Renal cortical epithelial cell (primary cell): ENCODE results near the gene MCU. TPM values are rescaled to one million over a fixed set of nuclear protein-coding genes. Genes with fewer than 3 reads are reported as not detected.
A peak's percentile ranks its signal among the peaks of the same experiment; 100 is the strongest.
"Not testable (repeated sequence)": the region's sequence is repeated elsewhere in the genome, so short reads cannot be mapped to it uniquely, and the experiment has no call there.

Experiments used
- DNase-seq: peaks from one replicate; pipeline ENCODE4 v3.0.0-alpha.2; 2011; ENCODE audit warnings: low read depth
- total RNA-seq: library from RNA; depleted of rRNA; stranded (reverse); fragments of >200 nt; gene quantifications from 2 replicates; pipeline ENCODE4 v1.2.3, GENCODE V29; 2014

MCU gene
- 32.3 and 47.2 TPM in 2 replicates for total RNA-seq

GRCh38 chr10:72691863-72692743 is at the start of gene MCU:
MCU (plus strand) TSS chr10:72692143; CDS start chr10:72692152, 9 bp downstream.
- peak; percentile 90 for DNase-seq

- DNase-seq = no peak
Measured at GRCh38 chr10:72642318-72642717, 49.6 kb upstream of the MCU start.

DNA sequence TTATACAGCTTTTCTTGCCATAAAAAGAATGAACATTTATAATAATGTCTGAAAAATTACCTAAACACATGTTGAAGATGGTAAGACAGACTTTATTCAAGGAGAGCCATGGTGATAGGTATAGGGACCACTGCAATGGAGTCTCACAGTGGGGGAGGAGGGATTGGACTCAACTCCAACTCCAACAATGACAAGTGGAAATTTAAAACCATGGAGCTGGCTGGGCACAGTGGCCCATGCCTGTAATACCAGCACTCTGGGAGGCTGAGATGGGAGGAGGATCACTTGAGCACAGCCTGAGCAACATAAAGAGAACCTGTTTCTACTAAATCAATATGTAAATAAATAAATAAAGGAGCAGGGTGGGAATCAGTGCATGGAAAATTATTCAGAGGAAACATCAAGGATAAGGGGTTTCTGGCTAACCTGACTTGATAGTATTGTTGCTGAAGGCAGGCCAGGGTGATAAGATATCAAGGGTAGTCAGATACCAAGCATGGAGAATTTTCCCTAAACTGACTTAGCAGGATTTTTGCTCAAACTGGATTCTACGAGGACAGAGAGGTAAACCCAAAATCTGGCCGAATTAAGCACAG is 46.6 kb upstream of the MCU start:
- no peak for DNase-seq

DNA sequence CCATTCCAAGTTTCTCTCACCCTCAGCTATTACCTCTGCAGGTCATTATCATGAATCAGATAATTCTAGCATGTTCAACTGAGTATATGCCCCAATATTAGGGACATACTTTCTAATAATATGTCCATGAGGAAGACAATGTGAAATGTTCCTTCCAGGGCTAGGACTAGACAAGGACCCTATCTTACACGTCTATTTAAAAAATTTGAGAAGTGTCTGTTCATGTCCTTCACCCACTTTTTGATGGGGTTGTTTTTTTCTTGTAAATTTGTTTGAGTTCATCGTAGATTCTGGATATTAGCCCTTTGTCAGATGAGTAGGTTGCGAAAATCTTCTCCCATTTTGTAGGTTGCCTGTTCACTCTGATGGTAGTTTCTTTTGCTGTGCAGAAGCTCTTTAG is 45.0 kb upstream of the MCU start:
- not testable (repeated sequence) for DNase-seq

GRCh38 chr10:72648301-72648700 is 43.6 kb upstream of the MCU start:
- no peak for DNase-seq

DNA sequence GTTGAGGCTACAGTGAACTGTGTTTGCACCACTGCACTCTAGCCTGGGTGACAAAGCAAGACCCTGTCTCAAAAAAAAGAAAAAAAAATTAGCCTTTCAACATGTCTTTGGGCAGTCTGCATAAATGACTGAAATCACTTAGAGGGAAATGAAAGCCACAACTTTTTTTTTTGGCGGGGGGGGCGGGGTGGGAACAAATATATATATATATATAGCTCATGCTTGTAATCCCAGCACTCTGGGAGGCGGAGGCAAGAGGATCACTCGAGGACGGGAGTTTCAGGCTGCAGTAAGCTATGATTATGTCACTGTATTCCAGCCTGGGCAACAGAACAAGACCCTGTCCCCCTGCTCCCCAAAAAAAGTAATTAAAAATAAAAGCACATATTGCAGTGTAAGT is 42.7 kb upstream of the MCU start:
- no peak for DNase-seq

- DNase-seq = no peak
Measured at GRCh38 chr10:72653383-72654096, 38.4 kb upstream of the MCU start.

DNA sequence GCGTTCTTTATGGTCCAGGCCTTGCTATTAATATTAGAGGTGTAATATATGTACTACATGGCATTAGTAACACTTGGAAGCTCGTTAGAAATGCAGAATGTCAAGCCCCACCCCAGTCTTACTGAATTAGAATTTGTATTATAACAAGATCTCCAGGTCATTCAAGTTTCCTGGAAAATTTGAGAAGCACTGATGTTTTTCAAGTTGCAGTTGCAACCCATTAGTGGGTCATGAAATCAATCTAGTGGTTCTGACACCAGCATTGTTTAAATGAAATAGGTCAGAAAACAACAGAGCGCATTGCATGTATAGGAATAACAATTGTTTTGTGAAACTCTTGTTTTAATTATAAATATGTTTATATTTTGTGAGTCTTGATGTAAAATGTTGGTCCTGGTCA is 37.2 kb upstream of the MCU start:
- DNase-seq = no peak

DNA sequence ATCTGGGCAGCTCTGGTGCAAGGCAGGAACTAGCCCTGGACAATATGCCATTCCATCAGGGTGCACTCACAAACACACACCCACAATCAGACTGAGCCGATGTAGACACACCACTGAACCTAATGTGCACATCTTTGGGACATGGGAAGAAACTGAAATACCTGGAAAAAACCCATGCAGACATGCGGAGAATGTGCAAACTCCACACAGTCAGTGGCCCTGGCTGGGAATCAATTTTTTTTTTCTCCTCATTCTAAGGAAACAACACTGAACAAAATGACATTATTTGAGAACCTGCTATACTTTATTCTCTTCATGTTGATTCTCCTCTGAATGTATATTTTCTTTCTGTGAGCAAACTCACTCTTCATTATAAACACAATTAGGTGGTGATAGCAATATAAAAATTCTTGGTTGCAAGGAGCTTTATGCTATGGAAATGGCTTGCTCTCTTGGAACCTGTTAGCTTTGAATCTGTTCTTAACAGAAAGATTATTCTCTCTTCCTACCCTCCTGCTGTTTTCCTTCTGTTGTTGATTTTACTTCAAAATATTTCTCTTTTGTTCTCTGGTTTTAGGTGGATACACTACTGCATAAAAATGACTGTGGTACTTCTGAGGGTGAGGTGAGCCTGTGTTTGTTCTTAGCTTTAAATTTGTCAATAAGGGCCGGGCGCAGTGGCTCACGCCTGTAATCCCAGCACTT is 33.1 kb upstream of the MCU start:
- DNase-seq = peak; percentile 28

GRCh38 chr10:72659694-72660093 is 32.2 kb upstream of the MCU start:
- DNase-seq = peak; percentile 89

GRCh38 chr10:72660220-72660619 is 31.7 kb upstream of the MCU start:
- peak; percentile 37 for DNase-seq

DNA sequence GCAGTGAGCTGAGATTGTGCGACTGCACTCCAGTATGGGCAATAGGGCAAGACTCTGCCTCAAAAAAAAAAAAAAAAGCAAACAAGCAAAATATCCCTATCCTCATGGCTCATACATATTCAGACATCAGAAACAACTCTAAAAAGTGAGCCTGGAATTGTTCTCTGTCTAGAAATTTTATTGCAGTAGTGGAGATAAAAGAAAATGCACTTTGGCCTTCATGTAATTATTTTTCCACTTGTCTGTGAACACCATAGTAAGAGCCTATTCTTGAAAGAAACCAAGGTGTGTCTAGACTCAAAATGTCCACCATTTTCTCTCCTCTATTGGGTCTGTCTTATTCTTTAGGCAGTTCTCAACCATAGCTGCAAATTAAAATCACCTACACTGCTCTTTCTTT is 30.5 kb upstream of the MCU start:
- no peak for DNase-seq

DNA sequence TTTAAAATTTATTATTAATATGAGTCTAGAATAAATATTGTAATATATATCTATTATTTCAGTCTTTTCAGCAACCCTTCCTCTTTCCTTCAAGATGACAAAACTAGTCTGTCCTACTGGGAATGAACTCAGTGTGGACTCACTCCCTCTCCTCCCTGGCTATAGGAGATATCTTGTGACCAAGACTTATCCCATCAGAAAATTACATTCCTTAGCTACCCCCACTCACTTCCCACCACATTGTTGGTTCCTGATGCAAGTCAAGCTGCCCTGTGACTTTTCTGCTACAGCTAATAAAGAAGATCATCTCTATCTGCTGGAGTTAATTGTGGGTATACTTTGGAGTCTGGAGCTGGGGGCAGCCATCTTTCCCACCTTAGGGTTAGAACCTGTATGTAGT is 28.0 kb upstream of the MCU start:
- no peak for DNase-seq

GRCh38 chr10:72665925-72666324 is 26.0 kb upstream of the MCU start:
- peak; percentile 70 for DNase-seq

- DNase-seq = no peak
Measured at GRCh38 chr10:72667207-72667864, 24.6 kb upstream of the MCU start.

GRCh38 chr10:72673280-72673679 is 18.7 kb upstream of the MCU start:
- no peak for DNase-seq

- DNase-seq = not testable (repeated sequence)
Measured at GRCh38 chr10:72674174-72674573, 17.8 kb upstream of the MCU start.

GRCh38 chr10:72679838-72680241 is 12.1 kb upstream of the MCU start:
- no peak for DNase-seq

DNA sequence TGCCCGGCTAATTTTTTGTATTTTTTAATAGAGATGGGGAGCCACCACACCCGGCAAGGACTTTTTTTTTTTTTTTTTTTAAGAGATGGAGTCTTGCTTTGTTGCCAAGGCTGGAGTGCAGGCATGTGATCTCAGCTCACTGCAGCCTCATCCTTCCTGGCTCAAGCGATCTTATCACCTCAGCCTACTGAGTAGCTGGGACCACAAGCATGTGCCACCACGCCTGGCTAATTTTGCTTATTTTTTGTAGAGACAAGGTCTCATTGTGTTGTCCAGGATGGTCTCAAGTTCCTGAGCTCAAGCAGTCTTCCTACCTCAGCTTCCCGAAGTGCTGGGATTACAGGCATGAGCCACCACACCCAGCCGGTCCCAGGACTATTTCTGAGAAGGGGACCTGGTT is 9.3 kb upstream of the MCU start:
- peak; percentile 54 for DNase-seq

DNA sequence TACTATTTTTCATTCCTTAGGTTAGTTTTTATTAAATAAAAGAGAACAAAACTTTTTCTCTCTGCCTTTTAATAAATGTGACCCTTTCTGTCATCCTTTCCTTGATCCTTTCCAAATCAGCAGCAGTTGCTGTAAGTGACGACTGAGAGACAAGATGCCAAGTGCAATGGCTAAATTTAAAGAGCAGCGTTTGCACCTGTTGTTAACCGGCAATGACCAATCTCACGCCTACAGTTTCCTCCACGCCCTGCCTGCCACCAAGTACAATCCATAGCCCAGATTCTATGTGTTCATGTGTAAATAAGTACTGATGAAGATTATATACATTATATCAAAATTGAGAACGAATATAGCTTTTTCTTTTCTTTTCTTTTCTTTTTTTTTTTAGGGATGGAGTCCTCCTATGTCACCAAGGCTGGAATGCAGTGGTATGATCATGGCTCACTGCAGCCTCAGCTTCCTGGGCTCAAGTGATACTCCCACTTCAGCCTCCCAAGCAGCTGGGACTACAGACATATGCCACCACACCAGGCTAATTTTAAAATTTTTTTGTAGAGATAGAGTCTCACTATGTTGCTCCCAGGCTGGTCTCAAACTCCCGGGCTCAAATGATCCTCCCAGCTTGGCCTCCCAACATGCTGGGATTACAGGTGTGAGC is 6.5 kb upstream of the MCU start:
- no peak for DNase-seq

- DNase-seq = not testable (repeated sequence)
Measured at GRCh38 chr10:72686430-72686829, 5.5 kb upstream of the MCU start.
